ENCODE data around the gene CD27. TPM values are rescaled to one million over a fixed set of nuclear protein-coding genes. Genes with fewer than 3 reads are reported as not detected.

CD27 gene
- total RNA-seq, 2 experiments from 2014 or later: 18.0 to 48.3 TPM

- H3K4me3 ChIP-seq (ENCODE audit: low read depth, low read length, poor library complexity, severe bottlenecking): no peak overlapping the region
- no peaks in the 10 kb centered on the region; the same call in 1 of the 2 replicates for H3K79me2 ChIP-seq (ENCODE audit: insufficient read depth, low read depth, low read length)
- peaks cover 85% of the 10 kb centered on the region for H3K36me3 ChIP-seq (ENCODE audit: insufficient read depth, low read length)
- POLR2A ChIA-PET: interaction anchor here (0.5 to 8.2 kb wide), 5 partner anchors 11 to 79 kb away, joined by 3 to 112 read pairs (median 4); partner anchors contain the start of genes CD27 and VAMP1
- H4K20me1 ChIP-seq (ENCODE audit: insufficient read depth, low read length): no peaks in the 10 kb centered on the region
- CTCF ChIA-PET (ENCODE audit: unreplicated experiment): no interaction called here
- no peak overlapping the region for H3K27ac ChIP-seq (ENCODE audit: low read depth, low read length, poor library complexity, severe bottlenecking)
- H3K4me1 ChIP-seq (ENCODE audit: insufficient read depth, low read length, poor library complexity, severe bottlenecking): peaks cover 43% of the 10 kb centered on the region
- no peak for DNase-seq (ENCODE audit: low spot score)
- no peak overlapping the region for H3K4me2 ChIP-seq (ENCODE audit: low read length)
- no peak overlapping the region for H2AFZ ChIP-seq (ENCODE audit: low read length)
- intact Hi-C loops (cut with micrococcal nuclease; ENCODE audit: unreplicated experiment): no loop called here
- BruUV-seq (replicated peaks): no TSS peak
- H3K9me2 ChIP-seq (ENCODE audit: insufficient read depth, low read length): no peaks in the 10 kb centered on the region
- H3K9me3 ChIP-seq (ENCODE audit: low read length): no peaks in the 10 kb centered on the region
- no peak for TF ChIP-seq EZH2phosphoT487 (IDR thresholded peaks at IDR 0.05; ENCODE audit: borderline replicate concordance, low read depth, low read length)
- TF ChIP-seq, protein P1, sequence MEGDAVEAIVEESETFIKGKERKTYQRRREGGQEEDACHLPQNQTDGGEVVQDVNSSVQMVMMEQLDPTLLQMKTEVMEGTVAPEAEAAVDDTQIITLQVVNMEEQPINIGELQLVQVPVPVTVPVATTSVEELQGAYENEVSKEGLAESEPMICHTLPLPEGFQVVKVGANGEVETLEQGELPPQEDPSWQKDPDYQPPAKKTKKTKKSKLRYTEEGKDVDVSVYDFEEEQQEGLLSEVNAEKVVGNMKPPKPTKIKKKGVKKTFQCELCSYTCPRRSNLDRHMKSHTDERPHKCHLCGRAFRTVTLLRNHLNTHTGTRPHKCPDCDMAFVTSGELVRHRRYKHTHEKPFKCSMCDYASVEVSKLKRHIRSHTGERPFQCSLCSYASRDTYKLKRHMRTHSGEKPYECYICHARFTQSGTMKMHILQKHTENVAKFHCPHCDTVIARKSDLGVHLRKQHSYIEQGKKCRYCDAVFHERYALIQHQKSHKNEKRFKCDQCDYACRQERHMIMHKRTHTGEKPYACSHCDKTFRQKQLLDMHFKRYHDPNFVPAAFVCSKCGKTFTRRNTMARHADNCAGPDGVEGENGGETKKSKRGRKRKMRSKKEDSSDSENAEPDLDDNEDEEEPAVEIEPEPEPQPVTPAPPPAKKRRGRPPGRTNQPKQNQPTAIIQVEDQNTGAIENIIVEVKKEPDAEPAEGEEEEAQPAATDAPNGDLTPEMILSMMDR (conservative IDR thresholded peaks at IDR 0.05; ENCODE audit: low read length): no peak
Observed at GRCh38 chr12:6459004-6459337, 14.2 kb downstream of the CD27 start.

GRCh38 chr12:6460751-6461371 is 16.1 kb downstream of the CD27 start:
- POLR2A ChIA-PET: interaction anchor here (0.5 to 8.2 kb wide), 16 partner anchors 8 to 124 kb away, joined by 3 to 112 read pairs (median 6); partner anchors contain the start of genes CD27, GAPDH, TAPBPL and VAMP1
- Histone ChIP-seq H3K27ac (ENCODE audit: low read depth, low read length, poor library complexity, severe bottlenecking) (peak overlapping the region; percentile 93), H4K20me1 (ENCODE audit: insufficient read depth, low read length) (no peaks in the 10 kb centered on the region), H3K4me1 (ENCODE audit: insufficient read depth, low read length, poor library complexity, severe bottlenecking) (peaks cover 53% of the 10 kb centered on the region), H3K79me2 (ENCODE audit: insufficient read depth, low read depth, low read length) (no peaks in the 10 kb centered on the region; the same call in 1 of the 2 replicates), H3K4me2 (ENCODE audit: low read length) (peak overlapping the region; percentile 80), H3K36me3 (ENCODE audit: insufficient read depth, low read length) (peaks cover 89% of the 10 kb centered on the region), H3K4me3 (ENCODE audit: low read depth, low read length, poor library complexity, severe bottlenecking) (peak overlapping the region; percentile 44), H3K9me3 (ENCODE audit: low read length) (no peaks in the 10 kb centered on the region), H2AFZ (ENCODE audit: low read length) (no peak overlapping the region), H3K9me2 (ENCODE audit: insufficient read depth, low read length) (no peaks in the 10 kb centered on the region)
- peak; percentile 28 for DNase-seq (ENCODE audit: low spot score)
- intact Hi-C loops (cut with micrococcal nuclease; ENCODE audit: unreplicated experiment): loop anchor here (1.0 to 5.0 kb wide), 3 partner anchors 14 to 139 kb away; no protein-coding TSS in a partner anchor
- no peak for TF ChIP-seq EZH2phosphoT487 (IDR thresholded peaks at IDR 0.05; ENCODE audit: borderline replicate concordance, low read depth, low read length)
- TF ChIP-seq, protein P1 (conservative IDR thresholded peaks at IDR 0.05; ENCODE audit: low read length): no peak
- BruUV-seq (replicated peaks): no TSS peak
- CTCF ChIA-PET (ENCODE audit: unreplicated experiment): interaction anchor here (0.5 to 2.2 kb wide), 8 partner anchors 8 to 154 kb away, joined by 3 to 8 read pairs (median 3); partner anchors contain the start of gene CD27

Measured in OCI-LY7 (cell line).